GM18867 (cell line): ENCODE measurements around the gene RNF115.
"Not testable (repeated sequence)": the region's sequence is repeated elsewhere in the genome, so short reads cannot be mapped to it uniquely, and the experiment has no call there.

Experiments
- ATAC-seq: cut with Tn5 transposase; IDR thresholded peaks from one replicate; pipeline ENCODE4 v1.9.1; 2021; ENCODE audit warnings: mild to moderate bottlenecking, moderate library complexity; ENCODE audit not compliant: unreplicated experiment

RNF115 gene

DNA sequence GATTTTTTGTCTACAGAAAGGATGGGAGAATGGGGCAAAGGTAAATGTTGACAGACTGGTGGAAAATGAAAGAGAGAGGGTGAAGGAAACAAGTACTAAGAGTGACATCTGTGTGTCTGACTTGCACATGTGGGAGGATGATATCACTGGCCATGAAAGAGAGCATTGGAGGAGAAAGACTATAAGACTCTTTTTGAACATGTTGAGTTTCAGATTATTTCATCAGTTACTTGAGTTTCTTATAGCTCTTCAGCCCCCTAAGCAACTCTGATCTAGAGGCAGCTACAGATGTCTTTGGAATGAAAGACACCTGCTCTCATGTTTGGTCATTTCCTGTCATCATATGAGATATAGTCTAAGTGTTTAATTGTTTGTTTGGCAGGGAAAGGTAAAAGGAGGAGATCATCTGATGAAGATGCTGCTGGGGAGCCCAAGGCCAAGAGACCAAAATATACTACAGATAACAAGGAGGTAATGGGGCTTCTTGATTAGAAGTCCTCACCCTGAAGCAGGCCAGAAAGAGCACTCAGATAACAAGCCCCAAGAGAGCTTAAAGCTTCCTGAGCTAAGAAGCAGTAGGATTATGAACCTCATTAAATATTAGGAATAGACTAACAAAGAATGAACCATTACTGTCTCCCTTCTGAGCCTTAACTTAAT, 4.6 kb upstream of the RNF115 start:
- no peak for ATAC-seq

DNA sequence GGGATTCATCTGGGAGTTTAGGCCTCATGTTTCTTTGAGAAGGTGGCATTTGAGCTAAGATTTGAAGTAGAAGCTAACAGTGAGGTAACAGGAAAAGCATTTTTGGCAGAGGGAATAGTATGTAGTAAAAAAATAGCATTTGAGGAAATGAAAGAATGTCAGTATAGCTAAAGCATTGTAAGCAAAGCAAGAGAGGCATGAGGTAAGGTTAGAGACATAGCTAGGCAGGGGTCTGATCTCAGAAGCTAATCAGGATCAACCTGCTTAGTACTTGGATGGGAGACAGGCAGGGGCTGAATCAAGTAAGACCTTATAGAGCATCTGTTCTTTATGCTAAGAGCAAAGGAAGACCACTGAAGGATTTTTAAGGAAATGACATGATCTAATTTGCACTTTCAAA, 4.1 kb upstream of the RNF115 start:
- ATAC-seq = no peak

DNA sequence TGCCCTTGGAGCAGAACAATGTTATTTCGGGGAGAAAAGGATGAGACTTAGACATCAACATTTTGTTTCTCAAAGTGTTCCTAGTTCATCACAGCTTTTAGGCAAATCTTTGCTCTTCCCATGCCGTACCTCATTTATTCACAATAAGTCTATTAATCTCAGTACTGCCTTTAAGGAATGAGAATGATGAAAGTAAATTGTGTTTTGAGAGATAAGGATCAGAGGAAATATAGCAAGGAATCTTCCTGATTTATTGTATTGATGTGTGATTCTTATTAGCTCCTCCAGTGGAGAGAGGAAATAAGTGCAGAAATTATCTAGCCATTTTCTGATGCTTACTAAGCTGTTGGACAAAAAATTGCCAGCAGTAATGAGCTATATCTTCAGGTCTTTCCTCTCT, 2.1 kb upstream of the RNF115 start:
- ATAC-seq = no peak

DNA sequence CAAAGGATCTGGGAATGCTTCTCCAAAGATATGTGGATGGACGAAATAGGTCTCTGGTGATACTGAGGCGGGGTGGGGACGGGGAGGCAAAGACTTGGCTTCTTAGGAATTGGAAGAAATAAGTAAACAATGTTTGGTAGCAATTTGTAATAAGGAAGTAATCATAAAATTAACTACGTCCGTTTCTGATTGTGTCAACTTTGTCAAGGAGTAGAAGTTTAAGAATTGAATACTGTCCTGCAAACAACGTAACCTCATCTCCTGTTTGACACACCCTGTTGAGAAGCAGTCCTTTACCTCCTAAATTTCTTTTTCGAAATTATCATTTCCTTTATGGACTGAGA, 576 bp upstream of the RNF115 start:
- no peak for ATAC-seq

DNA sequence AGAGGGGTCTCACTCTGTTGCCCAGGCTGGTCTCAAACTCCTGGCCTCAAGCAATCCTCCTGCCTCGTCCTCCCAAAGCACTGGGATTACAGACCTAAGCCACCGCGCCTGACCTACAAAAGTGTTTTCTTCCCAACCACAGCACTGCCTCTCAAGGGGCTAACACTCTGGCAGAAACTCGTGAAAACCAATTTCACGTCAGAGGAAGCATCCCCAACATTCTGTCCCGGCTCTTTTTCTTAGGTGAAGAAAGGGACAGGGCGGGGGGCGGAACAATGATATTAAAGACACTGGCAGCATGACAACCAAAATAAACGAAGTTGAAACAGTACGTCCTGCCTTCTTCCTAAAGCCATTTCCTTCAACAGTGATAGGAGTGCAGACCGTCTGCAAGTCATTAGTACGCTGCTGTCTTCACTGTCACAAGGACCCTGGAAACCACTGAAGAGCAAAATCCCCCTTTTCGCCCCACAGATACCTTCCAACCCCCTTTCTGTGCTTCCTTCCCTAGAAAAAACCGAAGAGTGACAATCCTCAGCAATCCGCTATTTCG, 1.0 kb downstream of the RNF115 start:
- ATAC-seq = not testable (repeated sequence)

DNA sequence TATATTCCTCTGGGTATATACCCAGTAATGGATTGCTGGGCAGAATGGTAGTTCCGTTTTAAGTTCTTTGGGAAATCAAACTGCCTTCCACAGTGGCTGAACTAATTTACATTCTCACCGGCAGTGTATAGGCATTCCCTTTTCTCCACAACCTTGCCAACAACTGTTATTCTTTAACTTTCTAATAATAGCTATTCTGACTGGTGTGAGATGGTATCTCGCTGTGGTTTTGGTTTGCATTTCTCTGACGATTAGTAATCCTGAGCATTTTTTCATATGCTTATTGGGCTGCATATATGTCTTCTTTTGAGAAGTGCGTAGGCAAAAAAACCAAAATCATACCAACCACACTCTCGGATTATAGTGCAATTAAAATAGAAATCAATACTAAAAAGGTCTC, 5.8 kb downstream of the RNF115 start:
- ATAC-seq = peak; percentile 42

DNA sequence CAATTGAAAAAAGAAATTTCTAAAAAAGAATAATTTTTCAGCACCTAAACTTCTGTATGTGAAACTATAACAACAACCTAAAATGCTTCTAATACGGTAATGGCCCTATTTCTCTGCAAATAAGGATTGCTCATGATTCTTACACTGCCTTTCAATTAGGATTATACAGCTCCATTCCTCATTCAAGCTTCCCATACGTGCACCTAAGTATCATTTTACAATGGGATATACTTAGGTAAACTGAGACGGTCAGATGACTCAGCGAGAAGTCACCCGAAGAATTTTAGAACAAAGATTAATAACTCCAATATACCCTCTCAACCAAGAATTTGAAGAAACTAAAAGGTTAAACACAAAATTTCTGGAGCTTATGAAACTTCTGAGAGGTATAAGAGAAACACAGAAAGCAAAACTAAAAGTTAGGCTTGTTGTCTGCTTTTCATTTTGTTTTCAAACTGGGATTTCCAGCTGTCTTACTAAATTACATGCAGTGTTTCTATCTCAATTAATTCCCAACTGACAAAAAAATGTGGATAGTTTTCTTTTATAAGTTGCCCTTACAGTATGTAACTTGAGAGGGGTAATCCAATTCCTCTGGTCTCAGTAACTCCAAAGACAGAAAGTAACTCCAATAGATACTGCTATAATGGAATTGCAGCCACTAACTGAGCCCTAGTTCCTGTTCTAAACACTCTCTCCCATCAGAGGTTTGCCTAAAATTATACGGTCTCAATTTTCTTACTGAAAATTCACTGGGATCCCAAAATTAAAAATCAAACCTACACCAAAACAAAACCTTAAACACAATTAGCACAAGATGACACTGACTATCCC, 10.7 kb downstream of the RNF115 start:
- ATAC-seq = not testable (repeated sequence)

DNA sequence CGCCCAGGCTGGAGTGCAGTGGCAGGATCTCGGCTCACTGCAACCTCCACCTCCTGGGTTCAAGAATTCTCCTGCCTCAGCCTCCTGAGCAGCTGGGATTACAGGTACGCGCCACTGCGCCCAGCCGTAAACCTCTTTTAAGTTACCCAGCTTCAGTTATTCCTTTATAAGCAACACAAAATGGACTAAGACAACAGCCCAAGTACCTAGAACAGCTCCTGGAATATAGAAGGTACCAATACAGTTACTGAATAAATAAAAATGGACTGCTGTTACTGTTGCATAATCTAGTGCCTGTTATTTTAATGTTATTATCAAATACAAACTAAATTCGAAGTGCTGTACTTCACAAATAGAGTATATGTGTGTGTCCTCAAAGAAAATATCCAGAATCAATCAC, 17.1 kb downstream of the RNF115 start:
- ATAC-seq = no peak

DNA sequence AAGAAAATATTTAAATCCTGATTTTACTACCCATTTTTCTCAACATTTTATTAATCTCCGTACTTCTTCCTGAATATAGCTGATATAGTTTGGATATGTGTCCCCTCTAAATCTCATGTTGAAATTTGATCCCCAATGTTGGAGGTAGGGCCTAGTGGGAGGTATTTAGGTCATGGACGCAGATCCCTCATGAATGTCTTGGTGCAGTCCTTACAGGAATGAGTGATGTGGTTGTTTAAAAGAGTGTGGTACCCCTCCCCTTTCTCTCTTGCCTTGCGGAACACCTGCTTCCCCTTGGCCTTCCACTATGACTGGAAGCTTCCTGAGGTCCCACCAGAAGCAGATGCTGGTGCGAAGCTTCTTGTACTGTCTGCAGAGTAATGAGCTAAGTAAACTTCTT, 17.5 kb downstream of the RNF115 start:
- ATAC-seq = no peak

DNA sequence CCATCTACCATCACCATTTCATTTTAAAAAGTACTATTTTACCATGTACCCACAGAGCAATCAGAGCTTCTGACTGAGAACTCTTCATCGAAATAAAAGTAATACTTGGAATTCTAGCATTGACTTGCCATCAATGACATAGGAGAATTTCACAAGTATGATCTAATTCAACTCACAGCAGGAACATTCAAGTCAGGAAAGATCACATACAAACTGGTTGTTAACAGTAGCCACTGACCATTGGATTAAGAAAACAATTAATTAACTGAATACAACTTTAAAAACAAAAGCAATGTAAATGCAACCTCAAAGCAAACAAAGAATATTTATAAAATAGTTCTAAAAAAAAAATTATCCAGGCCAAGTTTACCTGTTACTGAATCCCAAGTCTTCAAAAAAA, 18.8 kb downstream of the RNF115 start:
- ATAC-seq = no peak

DNA sequence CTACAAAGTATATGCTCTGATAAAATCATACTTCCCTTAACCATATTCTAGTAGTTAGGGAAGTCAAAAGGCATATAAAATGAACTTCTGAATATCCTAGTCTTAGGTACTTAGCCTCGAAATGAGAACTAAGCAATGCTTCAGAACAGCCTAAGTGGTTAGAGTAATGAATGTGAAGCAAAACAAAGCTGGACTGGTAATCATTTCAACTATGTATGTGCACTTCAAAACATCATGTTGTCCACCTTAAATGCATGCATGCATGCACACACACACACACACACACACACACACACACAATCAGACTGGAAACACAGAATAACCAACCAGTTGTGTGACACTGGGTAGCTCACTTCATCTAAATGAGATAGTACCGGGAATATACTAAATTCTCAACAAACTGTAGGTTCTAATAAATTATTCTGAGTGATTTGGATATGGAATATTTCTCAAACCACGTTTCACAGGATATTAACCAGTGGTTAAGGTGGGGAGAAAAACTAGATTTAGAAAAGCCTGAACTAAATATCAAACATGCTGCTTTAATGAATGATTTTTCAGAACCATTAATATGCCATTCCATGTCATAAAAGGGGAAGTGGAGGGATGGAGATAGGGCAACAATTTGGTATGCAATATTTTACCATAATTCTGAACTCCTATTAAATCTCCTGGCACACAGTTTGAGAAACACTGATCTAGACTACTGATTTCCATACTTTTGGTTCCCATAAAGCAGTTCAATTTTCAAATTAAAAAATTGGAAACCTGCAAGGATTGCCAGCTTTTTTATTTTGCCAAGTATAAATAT, 19.5 kb downstream of the RNF115 start:
- ATAC-seq = no peak

DNA sequence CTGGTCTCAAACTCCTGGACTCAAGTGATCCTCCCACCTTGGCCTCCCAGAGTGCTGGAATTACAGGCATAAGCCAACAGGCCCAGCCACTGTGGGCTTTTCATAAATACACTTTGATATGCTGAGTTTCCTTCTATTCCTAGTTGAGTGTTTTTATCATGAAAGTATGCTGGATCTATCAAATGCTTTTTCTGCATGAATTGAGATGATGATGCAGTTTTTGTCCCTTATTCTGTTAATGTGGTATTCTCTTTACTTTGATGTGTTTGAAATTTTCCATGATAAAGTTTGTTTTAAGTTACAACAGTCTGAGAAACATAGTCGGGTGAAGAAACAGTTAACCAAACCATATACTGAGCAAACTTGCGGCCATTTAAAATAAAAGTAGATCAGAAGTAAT, 24.1 kb downstream of the RNF115 start:
- ATAC-seq = no peak

DNA sequence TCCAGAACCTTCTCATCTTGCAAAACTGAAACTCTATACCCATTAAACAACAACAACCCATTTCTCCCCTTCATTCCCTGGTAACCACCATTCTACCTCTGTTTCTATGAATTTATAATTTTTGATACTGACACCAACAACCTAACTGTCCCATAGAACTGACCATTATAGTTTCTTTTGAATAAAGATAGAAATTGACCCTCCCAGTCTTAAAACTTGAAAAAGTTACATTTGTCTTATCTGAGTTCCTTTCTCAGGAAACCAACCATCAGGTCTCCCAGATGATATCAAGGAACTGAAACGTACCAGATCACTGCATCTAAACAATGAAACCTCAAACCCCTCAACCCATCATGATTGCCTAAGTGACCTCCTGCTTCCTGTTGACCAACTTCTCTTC, 27.1 kb downstream of the RNF115 start:
- no peak for ATAC-seq

DNA sequence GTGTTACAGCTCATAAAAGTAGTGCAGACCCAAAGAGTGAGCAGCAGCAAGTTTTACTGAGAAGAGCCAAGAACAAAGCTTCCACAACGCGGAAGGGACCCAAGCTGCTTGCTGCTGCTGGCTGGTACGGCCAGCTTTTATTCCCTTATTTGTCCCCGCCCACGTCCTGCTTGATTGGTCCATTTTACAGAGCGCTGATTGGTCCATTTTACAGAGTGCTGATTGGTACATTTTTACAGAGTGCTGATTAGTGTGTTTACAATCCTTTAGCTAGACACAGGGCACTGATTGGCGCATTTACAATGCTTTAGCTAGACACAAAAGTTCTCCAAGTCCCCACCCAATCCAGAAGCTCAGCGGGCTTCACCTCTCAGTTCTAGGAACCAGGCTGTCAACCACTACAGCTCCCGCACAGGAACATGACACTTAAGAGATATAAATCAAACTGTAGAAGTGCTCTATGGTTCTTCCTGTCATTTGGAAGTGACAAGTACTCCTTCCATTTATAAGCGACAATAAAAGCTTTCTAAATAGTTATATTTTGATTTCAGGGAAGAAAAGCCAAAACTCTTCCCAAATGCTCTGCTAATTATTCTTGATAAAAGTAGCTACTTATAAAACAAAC, 28.5 kb downstream of the RNF115 start:
- ATAC-seq = no peak

DNA sequence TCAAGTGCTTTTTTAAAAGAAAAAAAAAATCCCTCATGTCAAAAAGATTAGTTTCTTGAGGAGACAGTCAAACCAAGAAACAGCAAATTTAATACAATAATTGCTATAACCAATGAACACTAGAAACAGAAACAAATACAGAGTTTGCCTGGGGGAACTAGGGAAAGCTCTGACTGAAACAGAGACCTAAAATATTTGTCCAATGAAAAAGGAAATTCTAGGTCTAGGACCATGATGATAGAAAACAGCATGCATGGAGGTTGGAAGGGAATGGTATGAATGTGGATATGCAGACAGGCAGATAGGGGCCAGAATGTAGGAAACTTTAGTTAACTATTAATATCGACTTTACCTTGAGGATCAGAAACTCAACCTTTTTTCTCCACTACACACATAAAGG, 31.4 kb downstream of the RNF115 start:
- no peak for ATAC-seq

DNA sequence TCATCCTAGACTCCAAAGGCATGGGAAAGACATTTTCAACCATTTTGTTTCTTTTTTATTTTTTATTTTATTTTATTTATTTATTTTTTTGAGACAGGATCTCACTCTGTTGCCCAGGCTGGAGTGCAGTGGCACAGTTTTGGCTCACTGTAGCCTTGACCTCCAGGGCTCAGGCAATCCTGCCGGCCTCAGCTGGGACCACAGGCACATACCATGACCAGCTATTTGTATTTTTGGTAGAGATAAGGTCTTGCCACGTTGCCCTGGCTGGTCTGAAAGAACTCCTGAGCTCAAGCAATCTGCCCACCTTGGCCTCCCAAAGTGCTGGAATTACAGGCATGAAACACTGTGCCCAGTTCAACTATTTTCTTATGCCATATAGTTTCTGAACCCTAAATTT, 32.0 kb downstream of the RNF115 start:
- not testable (repeated sequence) for ATAC-seq

DNA sequence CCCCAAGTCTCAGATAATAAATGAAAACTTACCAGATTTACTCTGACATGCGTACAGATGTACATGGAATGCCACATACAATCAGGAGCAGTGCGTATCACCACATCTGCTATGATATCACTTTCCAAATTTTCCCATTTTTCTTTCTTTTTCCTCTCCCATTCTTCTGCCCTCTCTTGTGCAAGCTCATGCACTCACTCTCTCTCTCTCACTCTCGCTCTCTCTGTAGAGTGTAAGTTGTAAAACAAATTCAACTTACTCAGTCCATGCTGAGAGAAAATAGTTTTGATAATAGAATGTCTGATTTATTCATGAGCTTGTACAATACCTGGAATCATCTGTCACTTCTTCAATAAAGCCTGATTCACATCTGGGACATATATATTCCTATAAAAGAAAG, 35.3 kb downstream of the RNF115 start:
- no peak for ATAC-seq

DNA sequence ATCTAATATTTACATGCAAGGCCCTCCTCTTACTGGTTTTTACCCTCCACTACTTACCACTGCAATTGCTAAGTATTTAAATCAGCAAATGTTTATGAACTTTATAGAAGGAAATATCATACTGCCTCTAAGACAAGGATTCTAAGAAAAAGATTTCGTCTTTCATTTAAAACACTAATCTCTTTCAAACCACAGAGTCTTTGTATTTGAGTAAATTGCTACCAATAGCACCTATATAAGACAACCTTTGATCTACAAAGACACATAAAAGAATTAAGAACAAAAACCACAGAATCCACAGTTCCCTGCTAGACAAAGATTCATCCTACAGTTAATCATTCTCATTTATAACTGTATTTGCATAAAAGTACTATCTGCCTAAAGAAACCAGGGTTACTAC, 37.6 kb downstream of the RNF115 start:
- no peak for ATAC-seq

DNA sequence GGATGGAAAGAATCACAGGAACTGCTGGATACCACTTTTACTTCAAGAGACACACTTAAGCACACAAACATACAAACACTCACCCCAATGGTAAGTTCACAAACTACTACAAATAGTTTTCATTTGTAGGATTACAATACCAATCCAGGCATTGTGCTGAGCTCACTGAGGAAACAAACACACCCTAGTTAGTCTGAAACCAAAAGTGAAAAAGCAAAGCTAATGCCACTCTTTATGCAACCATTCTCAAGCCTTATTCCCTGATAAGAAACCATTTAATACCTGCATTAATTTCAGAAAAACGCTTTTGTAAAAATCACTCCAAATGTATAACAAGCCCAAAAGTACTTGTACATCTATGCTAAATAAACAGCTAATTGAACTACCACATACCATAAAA, 38.3 kb downstream of the RNF115 start:
- ATAC-seq = no peak

DNA sequence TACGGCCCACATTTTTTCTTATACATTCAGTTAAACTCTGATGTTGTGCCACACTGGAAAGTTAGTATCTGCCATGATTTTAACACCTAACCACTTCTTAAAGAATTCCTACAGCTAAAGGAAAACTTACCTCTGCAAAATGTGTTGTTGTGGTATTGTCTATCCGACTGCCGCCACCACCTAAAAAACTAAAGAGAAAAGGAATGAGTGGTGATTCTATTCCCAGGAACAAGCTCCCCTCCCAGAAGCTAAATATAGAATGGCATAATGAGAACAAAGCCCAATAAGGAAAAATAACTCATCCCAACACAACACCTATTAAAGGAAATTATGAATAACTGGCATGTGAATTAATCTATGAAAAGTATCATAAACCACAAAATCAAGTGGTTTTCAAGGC, 39.5 kb downstream of the RNF115 start:
- no peak for ATAC-seq
